BJ (cell line): ENCODE measurements around the gene AGAP1. TPM values are rescaled to one million over a fixed set of nuclear protein-coding genes. Genes with fewer than 3 reads are reported as not detected.

ENCODE experiments used
- CTCF ChIA-PET: fragments of 350-600 bp; formaldehyde crosslinking; extraction: SDS; loops from one replicate; lab custom pipeline; 2021; ENCODE audit warnings: antibody characterized with exemption, inconsistent platforms; lab: Yijun Ruan, JAX
- POLR2A ChIA-PET: fragments of 300-600 bp; sonication (Branson Sonifier 250); formaldehyde crosslinking; extraction: SDS; loops from one replicate; lab custom pipeline; 2021; ENCODE audit warnings: antibody characterized with exemption; lab: Charles Lee
- DNase-seq: peaks from one replicate; pipeline ENCODE4 v3.0.0-alpha.2; 2011; ENCODE audit warnings: low read depth
- H3K27me3 ChIP-seq: 2 replicates; pipeline ENCODE4 v1.6.0; 2011; ENCODE audit warnings: low read length; ENCODE audit not compliant: control insufficient read depth, insufficient read depth
- H3K36me3 ChIP-seq: 2 replicates; pipeline ENCODE4 v1.5.1; 2011; ENCODE audit warnings: low read length; ENCODE audit not compliant: control insufficient read depth, insufficient read depth
- H3K4me3 ChIP-seq: 2 replicates; pipeline ENCODE4 v1.5.1; 2011; ENCODE audit warnings: low read depth, mild to moderate bottlenecking, control low read depth, low read length
- polyA plus RNA-seq: library from polyadenylated mRNA; depleted of rRNA; stranded (reverse); fragments of >200 nt; gene quantifications from 2 replicates; pipeline ENCODE4 v1.2.3, GENCODE V29; 2011
- TF ChIP-seq, protein P1 (sequence below): IDR thresholded peaks from 2 replicates; pipeline ENCODE4 v1.5.1; 2011; ENCODE audit warnings: low read depth, mild to moderate bottlenecking, control low read depth, inconsistent platforms, low read length, moderate library complexity; ENCODE audit not compliant: insufficient read depth

The AGAP1 gene
- polyA plus RNA-seq, 1 experiment, result 14.9 TPM

DNA sequence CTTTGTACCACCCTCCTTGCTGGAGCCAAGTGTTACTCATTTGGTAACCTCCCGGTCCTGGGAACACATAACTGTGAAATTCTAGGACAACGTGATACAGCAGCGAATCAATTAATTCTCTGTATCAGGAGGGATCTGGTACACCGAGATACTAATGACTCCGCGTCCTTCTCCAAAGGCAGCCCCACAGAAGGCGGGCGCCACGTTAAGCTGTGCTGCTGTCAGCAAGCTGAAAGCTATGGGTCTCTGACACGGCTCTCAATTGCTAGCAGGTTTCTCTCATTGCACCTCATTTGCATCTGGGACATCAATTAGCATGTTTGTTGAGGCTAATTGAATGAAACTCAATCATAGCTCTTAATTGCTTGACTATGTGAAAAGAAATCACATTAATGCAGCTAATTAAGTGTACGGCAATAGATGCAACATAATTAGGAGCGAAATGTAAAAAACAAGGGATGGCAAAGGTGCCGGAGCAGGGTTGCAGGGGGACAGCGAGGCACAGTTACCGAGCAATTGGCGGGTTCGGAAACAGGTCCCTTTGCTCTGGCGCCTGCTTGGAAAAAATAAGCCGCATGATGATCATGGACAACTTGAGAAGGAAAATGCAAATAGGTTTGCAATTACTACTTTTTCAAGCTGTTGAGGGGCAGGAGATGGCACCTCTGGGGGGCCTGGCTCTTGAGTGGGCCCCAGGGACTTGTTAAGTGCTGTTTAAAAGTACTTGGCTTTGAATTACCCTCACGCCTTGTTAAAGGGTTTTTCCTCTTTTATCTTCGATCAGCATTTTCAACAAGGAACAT is 410.1 kb downstream of the AGAP1 start:
- CTCF ChIA-PET, result no interaction called here
- POLR2A ChIA-PET, result no interaction called here
- TF ChIP-seq, protein P1, sequence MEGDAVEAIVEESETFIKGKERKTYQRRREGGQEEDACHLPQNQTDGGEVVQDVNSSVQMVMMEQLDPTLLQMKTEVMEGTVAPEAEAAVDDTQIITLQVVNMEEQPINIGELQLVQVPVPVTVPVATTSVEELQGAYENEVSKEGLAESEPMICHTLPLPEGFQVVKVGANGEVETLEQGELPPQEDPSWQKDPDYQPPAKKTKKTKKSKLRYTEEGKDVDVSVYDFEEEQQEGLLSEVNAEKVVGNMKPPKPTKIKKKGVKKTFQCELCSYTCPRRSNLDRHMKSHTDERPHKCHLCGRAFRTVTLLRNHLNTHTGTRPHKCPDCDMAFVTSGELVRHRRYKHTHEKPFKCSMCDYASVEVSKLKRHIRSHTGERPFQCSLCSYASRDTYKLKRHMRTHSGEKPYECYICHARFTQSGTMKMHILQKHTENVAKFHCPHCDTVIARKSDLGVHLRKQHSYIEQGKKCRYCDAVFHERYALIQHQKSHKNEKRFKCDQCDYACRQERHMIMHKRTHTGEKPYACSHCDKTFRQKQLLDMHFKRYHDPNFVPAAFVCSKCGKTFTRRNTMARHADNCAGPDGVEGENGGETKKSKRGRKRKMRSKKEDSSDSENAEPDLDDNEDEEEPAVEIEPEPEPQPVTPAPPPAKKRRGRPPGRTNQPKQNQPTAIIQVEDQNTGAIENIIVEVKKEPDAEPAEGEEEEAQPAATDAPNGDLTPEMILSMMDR, result no peak
- H3K36me3 ChIP-seq, result no peaks in the 10 kb centered on the region; the same call in 1 of the 2 replicates
- no peak overlapping the region for H3K4me3 ChIP-seq
- DNase-seq, result no peak
- H3K27me3 ChIP-seq, result no peaks in the 10 kb centered on the region

DNA sequence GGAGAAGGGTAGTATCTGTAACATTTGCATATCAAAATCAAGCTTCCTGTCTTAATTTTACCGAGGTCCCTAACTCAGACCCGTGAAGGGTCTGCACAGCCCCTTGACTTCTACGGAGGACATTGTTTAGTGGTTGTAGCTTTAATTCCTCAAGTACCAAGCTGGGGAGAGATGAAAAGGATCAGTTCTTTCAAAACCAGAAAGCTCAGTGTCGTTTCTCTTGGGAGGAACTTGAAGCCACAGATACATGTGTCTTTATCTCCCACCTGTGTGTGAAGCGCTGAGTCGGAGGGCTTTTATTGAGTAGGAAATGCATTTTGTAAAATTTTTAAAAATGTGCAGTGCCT is 410.7 kb downstream of the AGAP1 start:
- no peaks in the 10 kb centered on the region; the same call in 1 of the 2 replicates for H3K36me3 ChIP-seq
- ChIA-PET POLR2A (no interaction called here), CTCF (no interaction called here)
- TF ChIP-seq, protein P1, result no peak
- no peak overlapping the region for H3K4me3 ChIP-seq
- no peaks in the 10 kb centered on the region for H3K27me3 ChIP-seq
- no peak for DNase-seq

DNA sequence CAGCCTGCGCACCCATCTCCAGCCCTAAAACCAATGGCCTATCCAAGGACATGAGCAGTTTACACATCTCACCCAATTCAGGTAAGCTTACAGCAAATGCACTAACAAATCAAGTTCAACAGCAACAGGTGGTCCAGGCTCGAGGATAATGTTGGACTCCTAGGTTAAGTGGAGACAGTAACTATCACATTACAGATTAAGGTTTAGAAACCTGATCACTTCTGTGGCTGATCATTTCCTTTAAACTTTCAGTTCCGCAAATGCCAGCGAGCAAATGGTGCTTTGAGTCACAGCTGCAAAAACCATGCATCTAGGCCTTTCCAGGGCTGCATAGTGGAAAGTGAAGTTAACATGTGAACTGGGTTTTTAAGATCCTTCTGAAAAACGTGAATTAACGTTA is 415.0 kb downstream of the AGAP1 start:
- POLR2A ChIA-PET, result no interaction called here
- no peak overlapping the region for H3K4me3 ChIP-seq
- TF ChIP-seq, protein P1, result no peak
- H3K27me3 ChIP-seq, result no peaks in the 10 kb centered on the region
- H3K36me3 ChIP-seq, result no peaks in the 10 kb centered on the region; the same call in 1 of the 2 replicates
- DNase-seq, result no peak
- CTCF ChIA-PET, result no interaction called here

DNA sequence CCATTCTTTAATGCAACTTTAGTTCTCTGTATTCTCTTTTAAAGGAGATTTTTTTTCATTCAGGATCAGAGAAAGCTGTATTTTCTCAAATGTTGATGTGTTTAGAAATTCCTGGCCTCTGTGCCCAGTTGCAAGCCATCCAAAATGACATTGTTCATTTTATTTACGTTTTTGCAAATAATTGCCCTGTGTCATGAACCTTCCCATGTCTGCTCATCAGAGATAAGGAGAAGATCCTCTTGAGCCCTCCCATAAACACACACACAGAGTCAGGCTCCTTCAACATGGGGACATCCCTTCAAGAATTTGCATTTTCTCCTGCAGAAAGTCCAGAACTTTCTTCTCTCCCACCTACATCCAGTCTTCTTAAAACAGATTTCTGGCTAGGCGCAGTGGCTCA is 415.5 kb downstream of the AGAP1 start:
- no peaks in the 10 kb centered on the region; the same call in 1 of the 2 replicates for H3K36me3 ChIP-seq
- DNase-seq, result no peak
- TF ChIP-seq, protein P1, result no peak
- no peak overlapping the region for H3K4me3 ChIP-seq
- H3K27me3 ChIP-seq, result no peaks in the 10 kb centered on the region
- CTCF ChIA-PET, result no interaction called here
- POLR2A ChIA-PET, result no interaction called here

DNA sequence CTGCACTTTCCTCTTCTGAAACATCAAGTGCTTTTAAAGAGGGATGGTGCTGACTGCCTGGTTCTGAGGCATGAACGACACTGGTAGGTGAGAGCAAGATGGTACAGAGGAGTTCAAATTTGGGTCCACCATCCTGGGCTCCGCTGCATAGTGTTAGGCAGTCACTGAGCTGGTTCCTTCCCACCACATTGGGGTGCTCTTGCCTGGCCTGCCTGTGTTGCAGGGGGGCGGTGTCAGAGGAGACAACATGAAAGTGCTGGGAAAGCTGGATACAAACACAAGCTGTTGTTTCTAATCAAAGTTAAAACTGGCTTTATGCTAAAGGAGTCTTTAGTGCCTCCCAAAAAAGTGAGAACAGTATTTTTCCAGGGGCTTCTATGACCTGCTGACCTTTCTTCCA is 416.2 kb downstream of the AGAP1 start:
- no peak for DNase-seq
- peaks cover 4% of the 10 kb centered on the region for H3K36me3 ChIP-seq
- no peak overlapping the region for H3K4me3 ChIP-seq
- TF ChIP-seq, protein P1, result no peak
- ChIA-PET CTCF (interaction anchor here (1.1 kb wide), 1 partner anchor 17 kb away, joined by 4 read pairs; no protein-coding TSS in a partner anchor), POLR2A (no interaction called here)
- H3K27me3 ChIP-seq, result no peaks in the 10 kb centered on the region
